ENCODE measurements around the gene FBXO31.

The FBXO31 gene

DNA sequence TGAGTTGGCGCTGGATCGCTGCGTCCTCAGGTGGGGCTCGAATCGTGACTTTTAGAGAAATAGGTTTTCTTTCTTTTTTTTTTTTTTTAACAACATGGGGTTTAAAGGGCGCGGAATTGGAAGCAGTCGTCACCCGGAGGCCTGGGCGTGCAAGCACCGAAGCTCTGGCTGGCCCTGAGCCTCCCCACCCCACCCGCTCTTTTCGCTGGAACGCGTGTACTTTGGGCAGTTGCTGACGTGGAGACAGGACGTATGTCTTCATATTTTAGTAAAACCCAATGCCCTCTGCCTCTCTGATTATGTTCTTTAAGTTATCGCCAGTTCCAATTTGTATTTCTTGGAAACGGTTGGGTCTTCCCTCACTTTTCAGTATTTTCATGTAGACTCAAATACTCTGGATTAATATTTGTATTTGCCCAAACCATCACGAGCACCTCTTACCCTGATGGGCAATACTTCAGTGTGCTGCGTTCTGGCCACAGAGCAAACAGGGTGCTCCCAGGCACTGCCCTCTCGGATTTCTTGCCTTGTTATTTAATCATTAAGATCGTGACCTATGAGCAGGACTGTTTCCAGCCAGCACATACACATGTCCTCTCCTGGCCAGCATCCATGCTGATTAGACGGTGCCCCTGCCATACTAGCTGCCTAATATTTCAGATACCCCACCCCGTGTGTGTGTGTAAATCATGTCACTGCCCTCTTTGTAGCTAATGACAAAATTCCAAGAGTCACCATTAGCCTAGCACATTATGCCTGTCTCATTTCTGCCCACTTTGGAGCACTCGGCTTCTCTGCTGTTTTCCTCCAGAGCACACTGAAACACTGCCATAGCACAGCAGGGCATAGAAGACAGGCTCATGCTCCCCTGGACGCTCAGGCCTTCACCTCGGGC is 65.6 kb downstream of the FBXO31 start:
- DNase-seq (ENCODE audit: low read depth, low spot score), result no peak
- H3K27ac ChIP-seq, result peak overlapping the region; percentile 77

DNA sequence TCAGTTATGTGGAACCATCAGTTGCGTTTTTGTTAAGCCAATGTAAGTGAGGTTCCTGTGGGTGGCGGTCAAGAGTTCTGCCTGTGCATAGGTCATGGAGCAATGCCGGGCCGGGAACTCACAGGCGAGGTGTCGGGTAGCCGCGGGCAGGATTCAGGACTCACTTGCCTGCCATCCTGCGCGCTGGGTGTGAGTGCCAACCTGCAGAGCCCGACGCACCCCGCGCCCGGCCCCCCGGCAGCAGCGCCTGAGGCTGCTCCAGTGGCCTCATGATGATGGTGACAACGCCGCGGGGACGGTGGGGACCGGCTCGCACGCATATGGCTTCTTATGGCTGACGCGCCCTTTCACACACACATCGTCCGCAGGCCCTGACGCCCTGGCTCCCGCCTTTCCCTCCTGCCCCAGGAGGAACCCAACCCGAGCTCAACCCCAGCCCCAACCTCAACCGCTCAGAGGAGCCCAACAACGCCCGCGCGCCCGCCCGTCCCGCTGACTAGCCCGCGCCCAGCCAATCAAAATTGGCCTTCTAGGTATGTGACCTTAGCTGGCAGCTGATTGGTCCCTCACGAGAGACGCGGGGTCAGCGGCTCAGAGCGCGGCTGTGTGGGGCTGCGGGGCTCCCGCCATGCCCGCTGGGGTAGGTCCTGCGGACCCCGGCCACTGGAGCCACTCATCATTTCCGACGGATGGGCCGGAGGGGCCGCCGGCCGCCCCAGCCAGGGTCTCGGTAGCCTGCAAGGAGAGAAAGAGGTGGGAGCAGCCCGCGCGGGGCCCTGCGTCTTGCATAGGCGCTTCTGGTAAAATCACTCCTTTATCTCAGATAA is 66.4 kb downstream of the FBXO31 start, which contains the start of gene C16orf95:
Gene C16orf95, minus strand, starts transcription at position 470 of the 827 bp plus-strand sequence. Its CDS starts 150 bp downstream, at position 320.
- H3K27ac ChIP-seq, result peak within 1 kb of the TSS; percentile 77
- peak; percentile 64 for DNase-seq (ENCODE audit: low read depth, low spot score)

DNA sequence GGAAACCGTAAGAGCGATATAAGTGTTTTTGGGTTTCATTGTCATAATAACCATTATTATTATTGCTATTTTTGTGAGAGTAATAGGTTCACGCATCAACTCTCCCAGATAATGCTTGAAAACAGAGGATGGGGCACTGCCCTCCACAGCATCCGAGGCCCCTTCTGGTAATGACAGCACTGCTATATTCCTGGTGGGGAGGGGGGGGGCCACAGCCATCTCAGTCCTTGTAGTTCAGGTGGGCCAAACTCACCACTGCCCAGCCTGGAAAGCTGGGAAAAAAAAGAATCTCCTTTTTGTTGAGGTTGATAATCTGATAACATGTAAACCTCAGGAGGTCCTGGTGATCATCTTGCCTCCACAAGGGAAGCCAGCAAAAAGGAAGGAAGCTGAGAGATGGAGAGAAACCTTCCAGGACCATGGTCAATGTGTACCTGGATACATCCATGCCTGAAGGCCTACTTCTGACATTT is 67.1 kb downstream of the FBXO31 start:
- H3K27ac ChIP-seq, result peak overlapping the region; percentile 77
- DNase-seq (ENCODE audit: low read depth, low spot score), result no peak

DNA sequence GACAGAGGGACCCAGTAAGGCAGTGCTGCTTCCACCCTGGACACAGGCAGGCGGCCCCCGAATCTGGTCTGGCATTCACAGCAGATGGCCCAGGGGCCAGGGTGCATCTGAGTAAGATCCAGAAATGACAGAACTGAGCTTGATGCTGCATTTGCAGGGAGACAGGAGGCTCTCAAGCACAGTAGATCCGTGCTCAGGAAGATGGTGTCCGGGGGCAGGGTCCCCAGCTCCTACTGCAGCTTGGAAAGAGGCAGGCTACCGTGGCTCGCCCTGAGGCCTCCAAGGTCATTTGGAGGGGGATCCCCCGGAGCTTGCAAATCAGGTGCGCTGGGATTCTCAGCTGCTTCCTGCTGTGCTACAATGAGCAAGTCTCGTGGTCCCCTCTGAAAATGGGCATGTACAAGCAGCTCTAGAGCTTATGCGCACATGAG is 68.6 kb downstream of the FBXO31 start:
- no peak overlapping the region for H3K27ac ChIP-seq
- no peak for DNase-seq (ENCODE audit: low read depth, low spot score)

DNA sequence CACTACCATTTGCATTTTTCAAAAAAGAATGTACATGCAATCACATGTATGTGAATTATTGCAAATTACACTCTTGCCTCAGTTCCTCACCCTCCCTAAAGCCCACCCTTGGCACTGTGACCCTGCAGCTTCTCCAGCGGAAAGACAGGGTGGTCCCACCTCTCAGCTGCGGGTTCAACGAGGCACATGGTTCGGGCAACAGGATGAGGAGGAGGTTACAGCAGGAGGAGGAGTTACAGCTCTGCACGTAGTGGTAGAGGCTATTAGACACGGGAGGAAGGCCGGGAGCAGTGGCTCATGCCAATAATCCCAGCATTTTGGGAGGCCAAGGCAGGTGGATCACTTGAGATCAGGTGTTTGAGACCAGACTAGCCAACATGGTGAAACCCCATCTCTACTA is 71.6 kb downstream of the FBXO31 start:
- no peak overlapping the region for H3K27ac ChIP-seq

DNA sequence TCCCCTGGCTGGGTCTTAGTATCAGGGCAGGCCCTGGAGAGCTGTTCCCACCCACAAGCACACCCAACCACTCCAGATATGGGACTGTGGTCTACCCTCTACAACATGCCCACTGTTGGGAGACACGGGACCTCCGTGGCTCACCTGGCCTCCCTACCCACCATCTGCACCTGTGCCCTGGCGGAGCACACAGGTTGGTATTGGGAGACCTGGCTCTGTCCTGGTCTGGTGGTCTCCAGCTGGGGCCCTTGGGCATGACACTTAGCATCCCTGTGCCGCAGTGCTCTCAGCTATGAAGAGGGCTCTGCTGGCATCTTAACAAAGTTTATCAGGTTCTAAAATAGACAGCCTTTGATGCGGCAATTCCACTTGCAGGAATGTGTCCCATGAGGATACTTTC is 72.2 kb downstream of the FBXO31 start:
- no peak overlapping the region for H3K27ac ChIP-seq

More for the DNA sequence above, 71.6 kb downstream of the FBXO31 start:
- no peak for DNase-seq (ENCODE audit: low read depth, low spot score)

DNA sequence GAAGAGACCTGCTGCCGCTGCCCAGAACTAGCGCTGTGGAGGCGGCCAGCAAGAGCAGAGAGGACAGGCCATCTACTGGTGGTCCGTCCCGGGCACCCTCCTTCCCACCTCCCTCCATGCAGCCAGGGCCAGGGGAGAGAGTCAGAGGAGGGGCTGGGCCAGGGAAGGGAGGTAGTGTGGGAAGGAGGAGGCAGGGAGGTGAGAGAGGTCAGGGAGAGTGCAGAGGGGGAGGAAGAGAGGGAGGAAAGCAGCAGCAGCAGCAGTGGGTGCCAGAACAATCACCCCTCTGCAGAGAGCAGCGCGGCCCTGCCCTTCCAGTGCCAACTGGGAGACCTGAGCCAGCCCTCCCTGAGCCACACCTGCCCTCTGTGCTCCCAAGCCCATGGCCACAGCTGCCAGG is 73.0 kb downstream of the FBXO31 start:
- H3K27ac ChIP-seq, result no peak overlapping the region
- DNase-seq (ENCODE audit: low read depth, low spot score), result no peak

More for the DNA sequence above, 72.2 kb downstream of the FBXO31 start:
- no peak for DNase-seq (ENCODE audit: low read depth, low spot score)

DNA sequence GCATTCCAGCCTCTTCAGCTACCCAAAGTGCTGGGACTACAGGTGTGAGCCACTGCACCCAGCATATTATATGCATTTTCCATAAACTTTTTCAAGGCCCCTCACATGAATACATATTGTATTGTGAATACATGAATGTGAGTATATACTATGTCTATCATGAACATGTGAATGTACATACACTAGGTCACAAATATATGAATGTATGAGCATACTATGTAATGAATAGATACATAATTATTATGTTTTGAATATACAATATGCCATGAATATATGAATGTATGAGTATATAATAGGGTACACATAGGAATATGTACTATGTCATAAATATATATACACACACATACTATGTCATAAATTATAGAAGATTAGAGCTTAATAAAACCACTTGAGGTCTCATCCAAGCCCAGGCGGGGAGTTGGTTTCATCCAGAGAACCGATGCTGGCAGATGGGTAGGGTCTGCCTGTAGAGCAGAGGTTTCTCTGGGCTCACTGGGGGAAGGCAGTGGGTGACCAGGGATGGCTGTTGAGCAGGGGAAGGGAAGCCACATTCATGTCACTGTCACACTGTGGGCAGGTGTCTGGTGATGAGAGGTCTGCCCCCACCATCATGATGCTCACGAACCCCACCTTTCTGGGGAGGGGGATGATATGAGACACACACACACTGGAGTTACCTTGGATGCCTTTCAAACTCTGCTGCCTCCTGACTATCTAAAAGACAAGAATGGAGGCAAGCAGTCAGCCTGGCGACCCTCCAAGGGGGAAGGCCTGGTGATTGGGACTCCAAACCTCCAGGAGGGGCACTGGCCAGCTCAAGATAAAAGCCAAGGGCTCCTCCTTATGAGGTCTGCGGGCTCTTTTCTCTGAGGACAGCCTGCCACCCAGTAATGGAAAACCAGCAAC is 73.7 kb downstream of the FBXO31 start:
- H3K27ac ChIP-seq, result no peak overlapping the region
- no peak for DNase-seq (ENCODE audit: low read depth, low spot score)

DNA sequence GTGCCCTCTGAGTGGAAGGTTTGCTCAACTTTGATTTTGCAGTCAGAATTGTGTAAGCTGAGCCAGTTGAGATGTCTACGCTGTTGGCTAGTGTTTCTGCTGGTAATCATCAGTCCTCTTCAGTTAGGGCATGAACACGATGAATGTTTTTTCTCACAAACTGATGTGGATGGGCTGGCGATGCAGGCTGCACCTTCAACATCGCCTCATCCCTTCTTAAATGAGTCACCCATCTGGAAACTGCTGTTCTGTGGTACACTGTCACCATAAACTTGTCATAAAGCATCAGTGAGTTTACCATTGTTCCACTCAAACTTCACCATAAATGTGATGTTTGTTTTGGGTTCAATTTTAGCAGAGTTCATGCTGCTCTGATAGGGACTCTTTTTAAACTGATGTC is 74.8 kb downstream of the FBXO31 start:
- no peak for DNase-seq (ENCODE audit: low read depth, low spot score)

DNA sequence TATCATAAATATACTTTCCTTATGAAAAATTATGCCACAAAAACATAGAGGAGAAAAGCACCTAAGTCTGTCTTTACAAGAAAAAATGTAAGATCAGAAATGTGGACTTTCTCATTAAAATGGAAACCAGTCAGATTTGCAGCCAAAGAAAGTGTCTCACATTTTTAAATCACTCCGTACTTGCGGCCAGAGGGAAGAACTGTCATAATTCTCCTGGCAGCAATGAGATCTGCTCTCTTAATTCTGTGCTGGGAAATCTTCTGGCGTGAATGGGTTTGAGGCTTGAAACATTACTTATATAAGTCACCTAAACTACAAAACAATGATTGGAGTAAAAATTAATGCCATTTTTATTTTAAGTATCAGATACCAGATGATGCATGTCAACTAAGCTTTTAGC is 77.1 kb downstream of the FBXO31 start:
- H3K27ac ChIP-seq, result no peak overlapping the region

More for the DNA sequence above, 74.8 kb downstream of the FBXO31 start:
- H3K27ac ChIP-seq, result no peak overlapping the region

DNA sequence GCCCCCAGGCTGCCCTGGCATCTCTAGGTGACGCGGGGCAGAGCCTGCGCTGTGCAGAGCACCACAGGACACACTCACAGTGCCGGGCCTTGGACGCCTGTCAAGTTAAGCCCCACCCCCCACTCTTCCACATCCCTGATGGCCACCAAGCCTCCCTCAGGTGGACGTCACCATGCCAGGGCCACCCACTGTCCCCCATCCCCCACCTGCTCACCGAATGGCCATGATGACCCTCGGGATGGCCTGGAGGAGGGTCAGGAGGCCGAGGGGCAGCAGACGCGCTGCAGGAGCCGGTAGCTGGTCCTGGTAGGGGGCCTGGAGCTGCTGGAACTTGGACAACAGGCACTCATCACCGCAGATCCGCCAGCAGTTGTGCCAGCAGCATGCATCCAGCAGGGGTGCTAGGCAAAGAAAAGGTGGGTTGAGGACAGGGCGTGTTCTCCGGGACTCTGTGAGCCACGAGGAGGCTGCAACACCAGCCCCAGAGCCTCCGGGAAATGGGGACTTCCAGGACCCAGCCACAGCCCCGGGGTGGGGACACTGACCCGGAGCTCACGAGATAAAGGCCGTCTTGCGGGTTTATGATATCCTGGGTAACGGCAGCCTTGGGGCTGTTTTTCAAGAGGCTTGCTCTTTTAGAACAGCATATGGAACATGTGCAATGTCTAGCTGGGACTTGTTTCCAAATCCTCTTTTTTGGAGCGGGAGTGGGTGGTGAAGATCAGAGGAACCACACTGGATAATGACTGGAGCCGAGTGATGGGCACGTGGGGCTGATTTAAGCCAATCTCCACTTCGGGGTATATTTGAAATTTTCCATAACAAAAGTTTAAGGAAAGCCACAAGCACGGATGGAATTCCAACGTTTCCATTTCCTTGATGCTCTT is 77.8 kb downstream of the FBXO31 start:
- DNase-seq (ENCODE audit: low read depth, low spot score), result no peak
- no peak overlapping the region for H3K27ac ChIP-seq

More for the DNA sequence above, 77.1 kb downstream of the FBXO31 start:
- DNase-seq (ENCODE audit: low read depth, low spot score), result no peak

DNA sequence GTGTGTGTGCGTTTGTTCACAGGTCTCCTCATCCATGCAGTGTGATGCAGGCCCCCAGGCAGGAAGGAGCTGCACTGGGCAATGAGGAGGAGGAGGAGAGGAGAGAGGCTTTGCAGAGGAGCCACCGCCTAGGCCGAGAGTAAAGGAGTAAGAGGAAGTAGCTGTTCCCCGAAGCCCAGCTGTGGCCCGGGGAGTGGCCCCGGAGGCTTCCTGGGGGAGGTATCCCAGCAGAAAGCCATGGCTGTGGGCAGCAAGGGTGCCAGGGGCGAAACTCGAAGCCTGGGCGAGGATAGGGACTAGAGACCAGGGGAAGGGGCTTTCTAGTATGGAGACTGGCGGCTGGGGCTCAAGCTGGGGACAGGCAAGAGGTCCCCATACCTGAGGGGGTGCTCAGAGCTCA is 78.6 kb downstream of the FBXO31 start:
- DNase-seq (ENCODE audit: low read depth, low spot score), result no peak
- no peak overlapping the region for H3K27ac ChIP-seq

DNA sequence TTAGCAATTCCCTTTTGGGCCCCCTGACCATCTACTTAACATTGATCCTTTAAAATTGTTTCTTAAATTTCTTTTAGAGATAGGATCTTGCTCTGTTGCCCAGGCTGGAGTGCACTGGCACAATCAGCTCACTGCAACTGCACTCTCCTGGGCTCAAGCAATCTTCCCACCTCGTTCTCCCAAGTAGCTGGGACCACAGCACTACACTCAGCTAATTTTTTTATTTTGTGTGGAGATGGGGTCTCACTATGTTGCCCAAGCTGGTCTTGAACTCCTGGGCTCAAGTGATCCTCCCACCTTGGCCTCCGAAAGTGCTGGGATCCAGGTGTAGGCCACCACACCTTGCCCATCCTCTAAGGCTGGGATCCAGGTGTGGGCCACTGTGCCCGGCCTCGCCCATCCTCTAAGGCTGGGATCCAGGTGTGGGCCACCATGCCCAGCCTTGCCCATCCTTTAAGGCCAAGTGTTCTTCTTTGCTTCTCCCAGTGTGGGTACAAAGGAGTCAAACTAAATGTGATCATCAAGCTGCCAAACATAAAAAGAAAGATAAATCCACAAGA is 79.5 kb downstream of the FBXO31 start:
- DNase-seq (ENCODE audit: low read depth, low spot score), result no peak
- no peak overlapping the region for H3K27ac ChIP-seq

DNA sequence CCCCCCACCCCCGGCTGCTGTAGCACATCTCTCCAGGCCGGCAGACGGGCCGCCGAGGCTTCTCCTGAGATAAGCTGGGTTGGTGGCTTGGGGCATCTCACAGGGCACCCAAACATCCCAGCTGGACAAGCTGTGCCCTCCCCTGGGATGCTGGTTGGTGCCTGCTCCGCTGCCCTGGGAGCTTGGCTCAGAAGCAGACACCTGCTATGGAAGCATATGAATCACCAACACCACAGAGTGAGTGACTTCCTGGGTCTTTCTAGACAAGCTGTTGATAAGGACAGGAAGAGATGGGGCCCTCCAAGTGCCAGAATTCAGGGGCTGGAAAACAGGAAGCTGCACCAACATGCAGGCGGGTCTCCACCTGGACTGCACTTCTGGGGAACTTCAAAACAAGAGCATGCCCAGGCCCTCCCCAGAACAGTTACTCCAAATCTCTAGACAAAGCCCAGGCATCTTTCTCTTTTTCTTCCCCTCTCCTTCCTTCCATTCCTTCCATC is 80.1 kb downstream of the FBXO31 start:
- no peak overlapping the region for H3K27ac ChIP-seq
- no peak for DNase-seq (ENCODE audit: low read depth, low spot score)

DNA sequence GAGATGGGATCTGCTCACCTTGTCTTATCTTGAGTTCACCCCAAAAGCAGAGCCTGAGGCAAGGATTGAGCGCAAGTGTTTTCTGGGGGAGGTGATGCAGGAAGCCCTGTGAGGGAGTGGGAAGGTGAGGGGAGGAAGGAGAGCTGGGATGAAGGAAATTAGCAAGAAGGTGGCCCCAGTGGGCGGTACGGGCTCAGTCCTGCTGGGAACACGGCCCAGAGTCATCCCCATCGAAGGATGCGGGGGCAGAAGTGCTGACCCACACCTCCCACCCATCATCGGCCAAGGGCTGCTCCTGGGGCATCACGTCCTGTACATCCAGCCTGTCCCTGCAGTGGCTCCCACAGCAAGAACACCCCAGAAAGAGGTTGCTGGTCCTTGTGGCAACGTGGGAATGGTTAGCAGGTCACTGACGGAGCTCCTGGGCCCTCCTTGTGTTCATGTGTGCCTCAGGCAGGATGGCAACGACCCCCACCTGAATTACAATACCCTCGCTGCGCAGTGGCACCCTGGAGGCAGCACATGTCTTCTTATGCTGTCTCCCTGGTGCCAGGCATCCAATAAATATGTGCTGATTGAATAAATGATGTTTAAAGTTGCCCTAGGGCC is 84.6 kb downstream of the FBXO31 start:
- H3K27ac ChIP-seq, result no peak overlapping the region
- no peak for DNase-seq (ENCODE audit: low read depth, low spot score)

DNA sequence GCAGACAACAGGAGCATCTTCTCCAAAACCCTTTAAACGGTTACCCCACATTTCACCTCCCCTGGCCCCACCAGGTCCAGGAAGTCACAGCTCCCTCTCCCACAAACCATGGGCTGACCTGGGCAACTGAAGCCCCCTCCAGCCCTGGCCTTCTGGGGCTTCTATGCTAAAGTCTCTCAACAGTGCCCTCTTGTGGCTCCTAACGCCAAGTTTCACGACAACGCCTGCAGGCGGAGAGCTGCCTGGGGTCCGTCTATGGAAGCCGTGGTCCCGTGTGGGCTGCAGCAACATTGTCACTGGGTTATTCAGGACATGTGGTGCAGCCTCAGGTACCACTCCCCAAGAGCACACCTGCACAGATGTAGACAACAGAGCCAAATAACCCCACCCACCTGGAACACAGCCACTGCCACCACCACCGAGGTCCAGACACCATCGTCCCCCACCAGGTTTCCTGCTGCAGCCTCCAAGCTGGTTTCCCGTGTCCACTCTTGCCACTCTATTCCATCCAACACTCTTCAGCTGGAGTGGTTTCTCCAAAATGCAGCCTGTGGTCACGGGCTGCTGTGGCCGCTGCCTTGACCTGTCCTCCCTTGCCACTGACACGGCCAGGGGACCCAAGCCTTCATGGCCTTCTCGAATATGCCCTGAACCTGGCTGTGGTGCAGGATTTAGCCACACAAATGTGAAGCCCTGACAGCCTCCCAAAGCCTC is 85.5 kb downstream of the FBXO31 start:
- H3K27ac ChIP-seq, result no peak overlapping the region
- DNase-seq (ENCODE audit: low read depth, low spot score), result no peak

DNA sequence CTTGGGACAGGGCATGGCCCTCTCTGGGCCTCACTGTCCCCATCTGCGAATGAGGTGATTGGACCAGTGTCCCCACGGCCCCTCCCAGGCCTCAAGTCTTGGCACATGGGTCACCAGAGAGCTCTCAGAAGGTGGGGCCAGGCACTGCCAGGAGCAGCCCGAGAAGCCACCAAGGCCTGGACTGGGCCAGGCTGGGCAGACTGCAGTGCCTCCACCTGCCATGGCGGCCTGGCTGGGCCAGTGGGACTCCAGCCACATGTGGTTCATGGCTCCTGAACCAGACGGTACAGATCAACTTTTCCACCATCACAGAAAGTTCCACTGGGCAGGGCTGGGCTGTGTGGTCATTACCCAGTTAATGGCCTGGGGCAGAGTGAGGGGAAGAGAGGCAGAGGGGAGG is 86.2 kb downstream of the FBXO31 start:
- no peak overlapping the region for H3K27ac ChIP-seq
- no peak for DNase-seq (ENCODE audit: low read depth, low spot score)

Measured in epithelial cell of prostate (primary cell).